NCI-H510A (cell line): ENCODE data around the gene ABHD6.
"Not testable (repeated sequence)": the region's sequence is repeated elsewhere in the genome, so short reads cannot be mapped to it uniquely, and the experiment has no call there.

Experiments
- DNase-seq: peaks from one replicate; lab custom pipeline; 2025; lab: John Stamatoyannopoulos, UW

Gene ABHD6

DNA sequence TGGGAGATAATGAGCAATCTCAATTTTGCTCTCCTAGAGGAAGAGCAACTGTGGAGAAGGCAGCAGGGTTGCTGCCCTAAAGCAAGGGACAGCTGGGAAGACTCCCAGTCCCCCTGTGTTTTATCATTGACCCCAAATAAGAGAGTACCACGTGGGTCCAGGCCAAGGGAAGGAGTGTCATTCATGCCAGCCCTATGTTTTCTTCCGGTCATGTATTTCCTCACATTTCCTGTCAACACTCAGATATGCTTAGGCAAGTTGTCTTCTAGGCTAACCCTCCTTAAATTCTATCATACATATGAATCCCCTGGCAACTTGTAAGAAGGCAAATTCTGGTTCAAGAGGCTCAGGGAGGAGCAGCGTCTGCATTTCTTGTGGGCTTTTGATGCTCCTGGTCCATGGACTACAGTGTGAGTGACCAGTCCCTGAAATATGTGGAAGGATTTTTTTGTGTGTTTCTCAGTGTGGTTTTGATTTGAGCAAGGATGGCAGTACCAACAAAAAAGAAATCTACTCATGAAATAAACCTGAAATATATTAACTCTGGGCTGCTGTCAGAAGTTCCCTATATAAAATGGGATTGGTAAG lies 36.5 kb downstream of the ABHD6 start:
- DNase-seq = no peak

- no peak for DNase-seq
Measured at GRCh38 chr3:58281069-58281468, 43.5 kb downstream of the ABHD6 start.

GRCh38 chr3:58285334-58285733 lies 47.7 kb downstream of the ABHD6 start:
- DNase-seq = no peak

DNA sequence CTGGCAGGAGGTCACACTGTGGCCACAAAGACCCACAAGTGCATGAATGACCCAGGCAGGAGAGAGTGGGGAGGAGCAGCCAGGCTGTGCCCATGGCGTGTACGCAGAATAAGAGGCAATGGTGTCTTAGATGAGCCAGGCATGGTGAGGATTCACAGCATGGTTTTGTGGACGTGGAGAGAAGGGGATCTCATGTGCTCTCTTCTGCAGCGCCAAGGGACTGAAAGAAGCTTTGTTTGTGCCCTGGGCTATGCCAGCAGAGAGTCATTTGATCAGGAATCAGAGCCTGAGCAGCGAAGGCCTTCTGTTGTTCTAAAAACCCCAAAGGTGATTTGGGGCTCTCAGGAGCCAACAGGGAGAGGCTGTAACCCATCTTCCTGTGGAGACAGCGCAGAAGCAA lies 49.8 kb downstream of the ABHD6 start:
- DNase-seq = no peak

- DNase-seq = no peak
Measured at GRCh38 chr3:58288011-58288728, 50.6 kb downstream of the ABHD6 start.

- not testable (repeated sequence) for DNase-seq
Measured at GRCh38 chr3:58288964-58289613, 51.5 kb downstream of the ABHD6 start.

GRCh38 chr3:58290446-58290845 lies 52.9 kb downstream of the ABHD6 start:
- DNase-seq = not testable (repeated sequence)

- DNase-seq = no peak
Measured at GRCh38 chr3:58291671-58292338, 54.2 kb downstream of the ABHD6 start.

GRCh38 chr3:58292866-58293265 lies 55.3 kb downstream of the ABHD6 start:
- no peak for DNase-seq

DNA sequence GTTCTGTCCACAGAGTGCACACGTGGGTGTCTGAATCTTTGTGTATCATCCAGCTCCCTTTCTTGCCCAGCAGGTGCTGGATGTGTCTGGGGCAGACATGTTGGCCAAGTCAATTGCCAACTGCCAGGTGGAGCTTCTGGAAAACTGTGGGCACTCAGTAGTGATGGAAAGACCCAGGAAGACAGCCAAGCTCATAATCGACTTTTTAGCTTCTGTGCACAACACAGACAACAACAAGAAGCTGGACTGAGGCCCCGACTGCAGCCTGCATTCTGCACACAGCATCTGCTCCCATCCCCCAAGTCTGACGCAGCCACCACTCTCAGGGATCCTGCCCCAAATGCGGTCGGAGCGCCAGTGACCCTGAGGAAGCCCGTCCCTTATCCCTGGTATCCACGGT lies 55.9 kb downstream of the ABHD6 start:
- no peak for DNase-seq

- DNase-seq = no peak
Measured at GRCh38 chr3:58296269-58296668, 58.7 kb downstream of the ABHD6 start.

- DNase-seq = no peak
Measured at GRCh38 chr3:58296843-58297242, 59.3 kb downstream of the ABHD6 start.

DNA sequence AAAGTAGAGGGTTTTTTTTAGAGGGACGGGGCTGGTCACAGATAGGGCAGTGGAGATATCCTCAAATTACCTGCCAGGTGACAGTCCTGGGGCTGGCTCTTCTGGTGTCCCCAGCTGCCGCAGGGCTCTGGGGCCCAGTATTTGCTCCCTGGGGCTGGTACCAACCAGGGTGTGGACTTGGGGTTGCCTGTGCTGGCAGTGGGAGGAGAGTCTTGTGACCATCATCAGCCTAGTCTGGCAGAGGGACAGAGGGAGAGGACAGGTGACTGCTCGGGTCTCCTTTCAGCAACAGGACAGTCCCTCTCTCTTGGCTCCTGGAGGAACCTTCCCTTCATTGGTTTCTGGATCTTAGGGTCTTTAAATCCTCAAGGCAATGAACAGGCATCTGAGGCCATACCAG lies 60.6 kb downstream of the ABHD6 start:
- no peak for DNase-seq

GRCh38 chr3:58299075-58299474 lies 61.5 kb downstream of the ABHD6 start:
- DNase-seq = no peak

- DNase-seq = no peak
Measured at GRCh38 chr3:58299839-58300516, 62.4 kb downstream of the ABHD6 start.

GRCh38 chr3:58305882-58306711 lies 68.5 kb downstream of the ABHD6 start, which contains the start of the genes HTD2 and RPP14:
HTD2 (plus strand) TSS chr3:58306520; CDS start chr3:58317614, 11,094 bp downstream.
RPP14 (plus strand) TSS chr3:58306245; CDS start chr3:58310330, 4,085 bp downstream.
- peak; percentile 72 for DNase-seq

GRCh38 chr3:58307639-58308215 lies 70.1 kb downstream of the ABHD6 start:
- DNase-seq = no peak

DNA sequence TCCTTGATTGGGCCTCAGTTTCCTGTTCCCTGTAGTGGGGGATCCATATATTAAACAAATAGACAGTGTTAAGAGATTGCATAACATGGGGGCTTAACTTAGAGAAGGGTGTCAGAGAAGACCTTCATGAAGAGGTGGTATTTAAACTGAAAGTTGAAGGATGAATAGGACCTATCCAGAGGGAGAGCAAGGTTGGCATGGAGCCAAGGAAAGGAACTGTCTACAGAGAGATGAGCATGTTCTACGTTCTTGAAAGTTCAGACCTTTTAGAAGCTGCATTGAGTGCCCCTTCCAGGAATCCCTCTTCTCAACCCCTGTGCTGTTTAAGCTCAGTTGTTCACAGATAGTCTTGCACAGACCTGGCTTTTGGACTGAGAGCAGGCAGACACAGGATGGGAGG lies 71.1 kb downstream of the ABHD6 start:
- DNase-seq = no peak

DNA sequence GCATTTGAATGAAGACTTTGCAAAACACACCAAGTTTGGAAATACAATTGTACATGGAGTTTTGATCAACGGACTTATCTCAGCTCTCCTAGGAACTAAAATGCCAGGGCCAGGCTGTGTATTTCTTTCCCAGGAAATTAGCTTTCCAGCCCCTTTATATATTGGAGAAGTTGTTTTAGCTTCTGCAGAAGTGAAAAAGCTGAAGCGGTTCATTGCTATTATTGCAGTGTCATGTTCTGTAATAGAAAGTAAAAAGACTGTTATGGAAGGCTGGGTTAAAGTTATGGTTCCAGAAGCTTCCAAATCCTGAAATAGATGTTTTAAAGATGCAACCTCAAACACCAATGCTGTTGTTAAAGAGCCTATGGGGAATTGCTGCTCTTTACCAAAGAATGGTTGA lies 80.2 kb downstream of the ABHD6 start:
- no peak for DNase-seq

DNA sequence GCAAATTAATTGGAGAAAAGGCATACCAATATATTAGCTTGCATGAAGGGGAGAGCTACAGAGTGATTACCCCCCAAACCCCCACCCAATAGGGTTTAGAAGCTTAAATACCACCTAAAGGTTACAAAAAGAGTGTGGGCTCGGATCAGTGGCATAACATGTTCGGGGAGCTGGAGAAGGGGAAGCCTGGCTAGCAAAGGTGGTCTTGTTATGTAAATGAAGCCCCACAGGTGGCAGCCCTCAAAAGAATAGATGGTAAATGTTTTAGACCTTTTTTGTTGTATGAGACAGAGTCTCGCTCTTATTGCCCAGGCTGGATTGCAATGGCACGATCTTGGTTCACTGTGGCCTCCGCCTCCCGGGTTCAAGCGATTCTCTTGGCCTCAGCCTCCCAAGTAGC lies 84.2 kb downstream of the ABHD6 start:
- no peak for DNase-seq

DNA sequence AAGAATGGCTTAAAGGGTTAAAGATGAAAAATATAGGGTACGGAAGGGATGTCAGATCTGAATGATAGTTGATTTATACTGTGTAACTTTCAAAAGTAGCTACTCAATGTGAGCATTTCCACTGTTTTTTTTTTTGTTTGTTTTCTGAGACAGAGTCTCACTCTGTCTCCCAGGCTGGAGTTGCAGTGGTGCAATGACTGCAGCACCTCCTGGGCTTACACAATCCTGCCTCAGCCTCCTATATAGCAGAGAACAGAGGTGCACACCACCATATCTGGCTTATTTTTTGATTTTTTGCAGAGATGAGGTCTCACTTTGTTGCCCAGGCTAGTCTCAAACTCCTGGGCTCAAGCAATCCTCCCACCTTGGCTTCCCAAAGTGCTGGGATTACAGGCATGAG lies 85.2 kb downstream of the ABHD6 start:
- no peak for DNase-seq
